HepG2 (cell line): ENCODE results near the gene DCST2. TPM values are rescaled to one million over a fixed set of nuclear protein-coding genes. Genes with fewer than 3 reads are reported as not detected.

Source experiments
- FOSL2 ChIP-seq: sonication (generic); formaldehyde crosslinking; IDR thresholded peaks from 2 replicates; pipeline ENCODE4 v1.4.0; 2020; ENCODE audit warnings: missing genetic modification reagents
- KDM5B ChIP-seq: sonication (generic); formaldehyde crosslinking; IDR thresholded peaks from 2 replicates; pipeline ENCODE4 v1.4.0; 2020; ENCODE audit warnings: missing genetic modification reagents, mild to moderate bottlenecking, borderline replicate concordance
- MAF1 ChIP-seq: sonication (generic); formaldehyde crosslinking; IDR thresholded peaks from 2 replicates; pipeline ENCODE4 v1.5.0; 2020; ENCODE audit warnings: missing genetic modification reagents, borderline replicate concordance
- MNT ChIP-seq: fragments of 450-650 bp; IDR thresholded peaks from 2 replicates; pipeline ENCODE4 v1.6.1; 2016
- SP1 ChIP-seq, 2 experiments: fragments of 450-650 bp in 1 of 2; sonication (generic) in 1 of 2; formaldehyde crosslinking in 1 of 2; IDR thresholded peaks; 2 replicates each; pipeline versions ENCODE4 v1.4.0 to v1.6.1; 2016 to 2020; ENCODE audit warnings: missing genetic modification reagents in 1 of 2
- SSRP1 ChIP-seq: IDR thresholded peaks from 2 replicates; pipeline ENCODE4 v1.6.1; 2016; ENCODE audit warnings: control low read depth
- ZBTB38 ChIP-seq: sonication (generic); formaldehyde crosslinking; IDR thresholded peaks from 2 replicates; pipeline ENCODE4 v1.5.1; 2020; ENCODE audit warnings: mild to moderate bottlenecking, missing genetic modification reagents
- ZBTB40 ChIP-seq, 2 experiments: fragments of 450-650 bp in 1 of 2; sonication (generic) in 1 of 2; formaldehyde crosslinking in 1 of 2; IDR thresholded peaks; 2 replicates each; pipeline versions ENCODE4 v1.6.1 to v1.8.0; 2016 to 2022; ENCODE audit warnings: antibody characterized with exemption in 1 of 2, mild to moderate bottlenecking in 1 of 2, missing genetic modification reagents in 1 of 2
- ZFYVE20 ChIP-seq: sonication (generic); formaldehyde crosslinking; IDR thresholded peaks from 2 replicates; pipeline ENCODE4 v1.8.0; 2023; ENCODE audit warnings: low read depth, mild to moderate bottlenecking, moderate library complexity, missing genetic modification reagents, borderline replicate concordance
- ZNF281 ChIP-seq: sonication (generic); formaldehyde crosslinking; IDR thresholded peaks from 2 replicates; pipeline ENCODE4 v1.4.0; 2020; ENCODE audit warnings: missing genetic modification reagents, borderline replicate concordance
- ZXDC ChIP-seq: sonication (generic); formaldehyde crosslinking; IDR thresholded peaks from 2 replicates; pipeline ENCODE4 v1.5.0; 2020; ENCODE audit warnings: mild to moderate bottlenecking, missing genetic modification reagents
- polyA plus RNA-seq, 8 experiments: library from polyadenylated mRNA; depleted of rRNA in 3 of 8; stranded (reverse) in 7 of 8; unstranded in 1 of 8; fragments of >200 nt; fragmentation: Illumina TruSeq in 4 of 8; extraction: Trizol in 4 of 8; gene quantifications; 2 replicates each; pipeline versions ENCODE4 v1.2.1 to v1.2.3, GENCODE V29; 2011 to 2016; ENCODE audit warnings: low read depth in 4 of 8, missing spikeins in 1 of 8, mixed read lengths in 1 of 8; ENCODE audit not compliant: insufficient read depth in 1 of 8
- total RNA-seq, 5 experiments: library from RNA; depleted of rRNA; stranded (reverse); fragments of >200 nt; fragmentation: Illumina TruSeq; extraction: Trizol; gene quantifications; 2 replicates each; pipeline ENCODE4 v1.2.3, GENCODE V29; 2016; ENCODE audit warnings: low read depth in 1 of 5

The DCST2 gene
- total and polyA plus RNA-seq, 2 of the 13 experiments (the other 11 are each of a cell fraction or from before 2014, with no cell fraction given), result 0.74 TPM; not detected in 1

GRCh38 chr1:155001675-155002463, 31.7 kb downstream of the DCST2 start (continued):
- TF ChIP-seq ZBTB40 (IDR thresholded peaks at IDR 0.05) (no peak), ZBTB40 (CRISPR knock-in tag; IDR thresholded peaks at IDR 0.05) (no peak), SP1 (IDR thresholded peaks at IDR 0.05) (no peak; the same call in 1 of the 2 replicates), SP1 (CRISPR knock-in tag; IDR thresholded peaks at IDR 0.05) (peak; percentile 87), MAF1 (CRISPR knock-in tag) (0 out of 2 replicates have a peak, but pooled peaks have one; percentile 27), ZXDC (no peak), ZBTB38 (CRISPR knock-in tag) (no peak), ZFYVE20 (no peak), MNT (peak; percentile 59; the same call in 1 of the 2 replicates), ZNF281 (CRISPR knock-in tag) (peak; percentile 62), FOSL2 (CRISPR knock-in tag) (no peak), KDM5B (no peak), SSRP1 (CRISPR knock-in tag) (no peak)
